ENCODE results near the gene SRRM5. TPM values are rescaled to one million over a fixed set of nuclear protein-coding genes. Genes with fewer than 3 reads are reported as not detected.
"Not testable (repeated sequence)": the region's sequence is repeated elsewhere in the genome, so short reads cannot be mapped to it uniquely, and the experiment has no call there.

Gene SRRM5
- polyA plus RNA-seq, 1 experiment = 0.07 TPM

- POLR2A ChIA-PET = no interaction called here
Observed at GRCh38 chr19:43597876-43598275, 14.0 kb upstream of the SRRM5 start.

GRCh38 chr19:43598445-43599240 lies 13.2 kb upstream of the SRRM5 start:
- Histone ChIP-seq H3K27me3 (ENCODE audit: control insufficient read depth, insufficient read depth, low read length) (no peaks in the 10 kb centered on the region), H3K9me3 (ENCODE audit: control insufficient read depth, insufficient read depth, low read length) (peaks cover 5% of the 10 kb centered on the region; the same call in 1 of the 2 replicates), H3K27ac (ENCODE audit: low read depth, low read length) (no peak overlapping the region), H3K4me3 (ENCODE audit: low read depth, low read length) (no peak overlapping the region)
- no peak for TF ChIP-seq CTCF (IDR thresholded peaks at IDR 0.05; ENCODE audit: low read depth, low read length)
- DNase-seq (ENCODE audit: low read depth, low spot score) = no peak
- ChIA-PET POLR2A (no interaction called here), CTCF (no interaction called here)

More at GRCh38 chr19:43597876-43598275, 14.0 kb upstream of the SRRM5 start:
- H3K4me3 ChIP-seq (ENCODE audit: low read depth, low read length) = peak overlapping the region; percentile 72
- CTCF ChIA-PET = no interaction called here
- H3K27ac ChIP-seq (ENCODE audit: low read depth, low read length) = peak overlapping the region; percentile 39
- H3K27me3 ChIP-seq (ENCODE audit: control insufficient read depth, insufficient read depth, low read length) = no peaks in the 10 kb centered on the region
- TF ChIP-seq CTCF (IDR thresholded peaks at IDR 0.05; ENCODE audit: low read depth, low read length) = no peak
- DNase-seq (ENCODE audit: low read depth, low spot score) = no peak
- peaks cover 5% of the 10 kb centered on the region; the same call in 1 of the 2 replicates for H3K9me3 ChIP-seq (ENCODE audit: control insufficient read depth, insufficient read depth, low read length)

- POLR2A ChIA-PET = no interaction called here
- no peak overlapping the region for H3K27ac ChIP-seq (ENCODE audit: low read depth, low read length)
- CTCF ChIA-PET = interaction anchor here (0.7 kb wide), 1 partner anchor 175 kb away, joined by 3 read pairs; no protein-coding TSS in a partner anchor
Observed at GRCh38 chr19:43599635-43600295, 12.1 kb upstream of the SRRM5 start.

GRCh38 chr19:43600326-43600725 lies 11.6 kb upstream of the SRRM5 start:
- H3K27me3 ChIP-seq (ENCODE audit: control insufficient read depth, insufficient read depth, low read length); DNase-seq (ENCODE audit: low read depth, low spot score); CTCF ChIA-PET; H3K27ac ChIP-seq (ENCODE audit: low read depth, low read length); H3K4me3 ChIP-seq (ENCODE audit: low read depth, low read length); H3K9me3 ChIP-seq (ENCODE audit: control insufficient read depth, insufficient read depth, low read length); POLR2A ChIA-PET: not testable (repeated sequence)

More at GRCh38 chr19:43599635-43600295, 12.1 kb upstream of the SRRM5 start:
- Histone ChIP-seq H3K27me3 (ENCODE audit: control insufficient read depth, insufficient read depth, low read length) (no peaks in the 10 kb centered on the region), H3K4me3 (ENCODE audit: low read depth, low read length) (no peak overlapping the region), H3K9me3 (ENCODE audit: control insufficient read depth, insufficient read depth, low read length) (peaks cover 4% of the 10 kb centered on the region; the same call in 1 of the 2 replicates)
- no peak for TF ChIP-seq CTCF (IDR thresholded peaks at IDR 0.05; ENCODE audit: low read depth, low read length)
- no peak for DNase-seq (ENCODE audit: low read depth, low spot score)

GRCh38 chr19:43605875-43606568 lies 5.9 kb upstream of the SRRM5 start:
- no peak overlapping the region for H3K27ac ChIP-seq (ENCODE audit: low read depth, low read length)
- CTCF ChIA-PET = interaction anchor here (0.6 kb wide), 1 partner anchor 10 kb away, joined by 3 read pairs; no protein-coding TSS in a partner anchor
- H3K27me3 ChIP-seq (ENCODE audit: control insufficient read depth, insufficient read depth, low read length) = no peaks in the 10 kb centered on the region
- TF ChIP-seq CTCF (IDR thresholded peaks at IDR 0.05; ENCODE audit: low read depth, low read length) = no peak
- H3K4me3 ChIP-seq (ENCODE audit: low read depth, low read length) = no peak overlapping the region
- POLR2A ChIA-PET = interaction anchor here (0.5 to 1.4 kb wide), 3 partner anchors 10 to 70 kb away, joined by 3 to 4 read pairs (median 3); partner anchors contain the start of genes IRGQ and ZNF576
- H3K9me3 ChIP-seq (ENCODE audit: control insufficient read depth, insufficient read depth, low read length) = no peaks in the 10 kb centered on the region
- no peak for DNase-seq (ENCODE audit: low read depth, low spot score)

All from AG04450 (cell line).